Measurements from ENCODE around the gene PCBP4.

The PCBP4 gene

DNA sequence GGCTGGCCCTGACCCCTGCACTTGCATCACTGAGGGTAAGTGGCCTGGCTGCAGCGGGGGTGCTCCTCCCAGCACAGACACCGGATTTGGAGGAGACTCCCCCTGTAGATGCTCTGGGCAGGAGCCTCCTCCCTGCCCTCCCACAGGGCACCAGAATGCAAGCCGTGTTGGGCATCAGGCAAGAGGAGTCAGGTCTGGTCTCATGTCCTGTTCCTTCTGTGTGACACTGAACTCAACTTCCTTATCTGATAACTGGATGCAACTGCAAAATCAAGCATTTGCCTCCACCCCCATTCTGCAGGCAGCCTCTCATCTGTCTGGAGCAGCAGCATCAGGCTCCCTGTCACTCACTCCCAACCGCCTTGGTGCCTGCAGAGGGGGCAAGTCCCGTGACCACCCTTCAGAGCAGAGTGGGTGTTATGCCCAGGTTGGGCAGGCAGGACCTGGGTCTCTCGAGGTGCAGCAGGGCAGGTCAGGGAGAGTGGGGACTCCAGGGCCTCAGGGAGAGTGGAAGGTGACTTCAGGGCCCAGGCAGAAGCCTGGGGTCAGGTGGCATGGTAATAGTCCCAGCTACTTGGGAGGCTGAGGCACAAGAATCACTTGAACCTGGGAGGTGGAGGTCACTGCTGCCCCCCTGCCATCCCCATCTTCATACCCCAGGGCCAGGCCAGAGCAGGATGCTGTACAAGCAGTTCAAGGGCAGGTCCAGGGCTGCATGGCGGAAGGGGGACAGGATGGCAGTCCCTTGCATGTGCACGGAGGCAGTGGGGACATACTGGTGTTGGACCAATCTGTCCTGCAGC, 39.0 kb upstream of the PCBP4 start:
- TF ChIP-seq SNAI2 (CRISPR knock-in tag; IDR thresholded peaks at IDR 0.05), result no peak
- ATAC-seq, result peak; percentile 18

DNA sequence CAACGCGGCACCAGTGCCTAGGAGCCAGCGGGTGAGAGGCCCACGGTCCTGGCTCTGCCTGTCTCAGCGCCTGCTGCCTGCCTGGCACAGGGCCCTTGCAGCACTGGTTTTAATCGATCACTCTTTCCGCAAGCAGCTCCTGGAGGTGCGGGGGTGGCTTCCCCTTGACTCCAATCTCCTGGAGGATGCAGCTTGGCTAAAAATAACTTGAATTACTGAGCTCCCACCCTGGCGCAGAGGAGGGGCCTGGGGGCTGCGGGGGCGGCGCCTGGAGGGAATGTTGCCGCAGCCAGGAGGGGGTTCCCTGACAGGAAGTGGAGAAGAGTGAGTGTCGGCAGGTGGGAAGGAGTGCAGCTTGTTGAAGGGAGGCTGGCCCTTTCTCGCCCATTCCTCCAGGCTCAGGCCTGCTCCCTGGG, 38.3 kb upstream of the PCBP4 start:
- TF ChIP-seq, protein P1, sequence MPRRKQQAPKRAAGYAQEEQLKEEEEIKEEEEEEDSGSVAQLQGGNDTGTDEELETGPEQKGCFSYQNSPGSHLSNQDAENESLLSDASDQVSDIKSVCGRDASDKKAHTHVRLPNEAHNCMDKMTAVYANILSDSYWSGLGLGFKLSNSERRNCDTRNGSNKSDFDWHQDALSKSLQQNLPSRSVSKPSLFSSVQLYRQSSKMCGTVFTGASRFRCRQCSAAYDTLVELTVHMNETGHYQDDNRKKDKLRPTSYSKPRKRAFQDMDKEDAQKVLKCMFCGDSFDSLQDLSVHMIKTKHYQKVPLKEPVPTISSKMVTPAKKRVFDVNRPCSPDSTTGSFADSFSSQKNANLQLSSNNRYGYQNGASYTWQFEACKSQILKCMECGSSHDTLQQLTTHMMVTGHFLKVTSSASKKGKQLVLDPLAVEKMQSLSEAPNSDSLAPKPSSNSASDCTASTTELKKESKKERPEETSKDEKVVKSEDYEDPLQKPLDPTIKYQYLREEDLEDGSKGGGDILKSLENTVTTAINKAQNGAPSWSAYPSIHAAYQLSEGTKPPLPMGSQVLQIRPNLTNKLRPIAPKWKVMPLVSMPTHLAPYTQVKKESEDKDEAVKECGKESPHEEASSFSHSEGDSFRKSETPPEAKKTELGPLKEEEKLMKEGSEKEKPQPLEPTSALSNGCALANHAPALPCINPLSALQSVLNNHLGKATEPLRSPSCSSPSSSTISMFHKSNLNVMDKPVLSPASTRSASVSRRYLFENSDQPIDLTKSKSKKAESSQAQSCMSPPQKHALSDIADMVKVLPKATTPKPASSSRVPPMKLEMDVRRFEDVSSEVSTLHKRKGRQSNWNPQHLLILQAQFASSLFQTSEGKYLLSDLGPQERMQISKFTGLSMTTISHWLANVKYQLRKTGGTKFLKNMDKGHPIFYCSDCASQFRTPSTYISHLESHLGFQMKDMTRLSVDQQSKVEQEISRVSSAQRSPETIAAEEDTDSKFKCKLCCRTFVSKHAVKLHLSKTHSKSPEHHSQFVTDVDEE (CRISPR knock-in tag; IDR thresholded peaks at IDR 0.05), result no peak; the same call in 1 of the 2 replicates
- TF ChIP-seq ZFP3 (CRISPR knock-in tag; IDR thresholded peaks at IDR 0.05) (no peak), ZFP30 (CRISPR knock-in tag; IDR thresholded peaks at IDR 0.05) (no peak), ZNF565 (CRISPR knock-in tag; conservative IDR thresholded peaks at IDR 0.05; ENCODE audit: low read depth) (no peak), PATZ1 (CRISPR knock-in tag; IDR thresholded peaks at IDR 0.05; ENCODE audit: borderline replicate concordance) (peak; percentile 30; the same call in 1 of the 2 replicates)
- peak; percentile 63 for ATAC-seq

DNA sequence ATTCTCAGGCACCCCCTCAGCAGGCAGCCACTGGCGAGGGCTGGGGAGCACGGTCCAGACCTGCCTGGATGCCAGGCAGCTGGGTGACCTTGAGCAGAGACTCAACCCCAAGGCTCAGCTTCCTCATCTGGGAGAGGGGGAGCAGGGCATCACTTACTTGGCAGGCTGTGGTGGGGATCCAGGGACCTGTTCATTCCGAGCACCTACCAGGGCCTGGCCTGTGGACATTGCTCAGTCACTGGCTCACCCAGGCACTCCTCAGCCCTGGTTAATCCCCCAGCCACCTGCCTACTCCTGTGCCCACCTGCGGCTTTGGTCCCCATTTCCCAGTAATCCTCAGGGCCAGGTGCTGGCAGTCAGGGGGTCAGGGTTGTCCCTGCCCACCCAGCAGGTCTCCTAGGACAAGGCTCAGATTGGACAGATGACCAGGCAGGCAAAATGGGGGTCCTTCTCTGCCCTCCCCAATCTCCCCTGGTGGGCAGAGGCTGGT, 37.7 kb upstream of the PCBP4 start:
- no peak for ATAC-seq
- no peak for TF ChIP-seq ZNF8 (CRISPR knock-in tag; IDR thresholded peaks at IDR 0.05)
- no peak for TF ChIP-seq PPARA (CRISPR knock-in tag; IDR thresholded peaks at IDR 0.05; ENCODE audit: borderline replicate concordance)
- no peak for TF ChIP-seq CSRNP3 (CRISPR knock-in tag; IDR thresholded peaks at IDR 0.05)
- TF ChIP-seq GLIS3 (CRISPR knock-in tag; IDR thresholded peaks at IDR 0.05), result no peak
- TF ChIP-seq ZC3H10 (CRISPR knock-in tag; IDR thresholded peaks at IDR 0.05), result no peak
- TF ChIP-seq TCF4 (CRISPR knock-in tag; IDR thresholded peaks at IDR 0.05; ENCODE audit: borderline replicate concordance), result no peak
- TF ChIP-seq SNAI2 (CRISPR knock-in tag; IDR thresholded peaks at IDR 0.05), result no peak
- TF ChIP-seq ZFP30 (CRISPR knock-in tag; IDR thresholded peaks at IDR 0.05), result no peak
- no peak for TF ChIP-seq BACH2 (CRISPR knock-in tag; IDR thresholded peaks at IDR 0.05; ENCODE audit: borderline replicate concordance)
- TF ChIP-seq ARNTL (CRISPR knock-in tag; IDR thresholded peaks at IDR 0.05; ENCODE audit: borderline replicate concordance, low read depth), result no peak

DNA sequence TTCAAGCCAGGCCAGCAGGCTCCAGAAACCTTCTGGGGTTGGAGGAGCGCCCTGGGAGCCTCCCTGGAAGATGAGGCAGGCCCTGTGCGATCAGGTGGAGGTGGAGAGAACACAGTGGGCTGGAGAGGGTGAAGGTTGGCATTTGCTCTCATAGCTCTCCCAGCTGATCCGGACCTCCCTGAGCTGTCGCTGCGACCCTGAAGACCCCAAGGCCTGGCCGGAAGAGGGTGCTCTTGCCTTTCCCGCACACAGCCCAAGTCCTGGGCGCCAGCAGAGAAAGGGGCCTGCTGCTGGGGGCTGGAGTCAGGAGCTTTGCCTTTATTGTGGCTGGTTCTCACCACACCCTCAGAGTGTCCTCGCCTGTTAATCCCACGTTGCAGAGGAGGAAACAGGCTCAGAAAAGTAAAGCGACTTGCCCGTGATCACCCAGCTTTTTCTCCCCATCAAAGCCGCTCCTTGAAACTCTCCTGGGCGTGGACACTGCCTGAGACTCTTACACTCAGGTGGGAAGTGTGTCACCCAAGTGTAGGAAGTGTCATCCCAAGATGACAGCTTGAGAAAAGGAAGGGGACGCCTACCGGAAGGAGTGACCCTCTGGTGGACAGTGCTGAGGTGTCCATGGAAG, 37.0 kb upstream of the PCBP4 start:
- ATAC-seq, result peak; percentile 53

More for the DNA sequence above, 37.0 kb upstream of the PCBP4 start:
- TF ChIP-seq ARNTL (CRISPR knock-in tag; IDR thresholded peaks at IDR 0.05; ENCODE audit: borderline replicate concordance, low read depth) (no peak), GLIS3 (CRISPR knock-in tag; IDR thresholded peaks at IDR 0.05) (no peak), CSDC2 (CRISPR knock-in tag; IDR thresholded peaks at IDR 0.05) (no peak), BACH2 (CRISPR knock-in tag; IDR thresholded peaks at IDR 0.05; ENCODE audit: borderline replicate concordance) (no peak), OSR1 (CRISPR knock-in tag; IDR thresholded peaks at IDR 0.05) (no peak), ZNF8 (CRISPR knock-in tag; IDR thresholded peaks at IDR 0.05) (no peak), ISL1 (CRISPR knock-in tag; IDR thresholded peaks at IDR 0.05) (no peak), PPARA (CRISPR knock-in tag; IDR thresholded peaks at IDR 0.05; ENCODE audit: borderline replicate concordance) (no peak)
- TF ChIP-seq, protein P2, sequence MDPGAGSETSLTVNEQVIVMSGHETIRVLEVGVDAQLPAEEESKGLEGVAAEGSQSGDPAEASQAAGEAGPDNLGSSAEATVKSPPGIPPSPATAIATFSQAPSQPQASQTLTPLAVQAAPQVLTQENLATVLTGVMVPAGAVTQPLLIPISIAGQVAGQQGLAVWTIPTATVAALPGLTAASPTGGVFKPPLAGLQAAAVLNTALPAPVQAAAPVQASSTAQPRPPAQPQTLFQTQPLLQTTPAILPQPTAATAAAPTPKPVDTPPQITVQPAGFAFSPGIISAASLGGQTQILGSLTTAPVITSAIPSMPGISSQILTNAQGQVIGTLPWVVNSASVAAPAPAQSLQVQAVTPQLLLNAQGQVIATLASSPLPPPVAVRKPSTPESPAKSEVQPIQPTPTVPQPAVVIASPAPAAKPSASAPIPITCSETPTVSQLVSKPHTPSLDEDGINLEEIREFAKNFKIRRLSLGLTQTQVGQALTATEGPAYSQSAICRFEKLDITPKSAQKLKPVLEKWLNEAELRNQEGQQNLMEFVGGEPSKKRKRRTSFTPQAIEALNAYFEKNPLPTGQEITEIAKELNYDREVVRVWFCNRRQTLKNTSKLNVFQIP (CRISPR knock-in tag; IDR thresholded peaks at IDR 0.05; ENCODE audit: borderline replicate concordance, low read depth), result no peak
- TF ChIP-seq, protein P1 (CRISPR knock-in tag; IDR thresholded peaks at IDR 0.05), result no peak

All from SK-N-SH treated with all-trans-retinoic acid at 6 μM for 48 hours (cell line).